HepG2 (cell line): ENCODE results near the gene CLDN15. TPM values are rescaled to one million over a fixed set of nuclear protein-coding genes. Genes with fewer than 3 reads are reported as not detected.
A peak's percentile ranks its signal among the peaks of the same experiment; 100 is the strongest.

Experiments
- ATAC-seq: fragments of 200-7000 bp; cut with Tn5 transposase; 3 replicates; pipeline ENCODE4 v1.9.1; 2020; ENCODE audit warnings: mild to moderate bottlenecking, moderate library complexity
- BruUV-seq: library from RNA; stranded (reverse); fragments of 400-500 nt; replicated peaks from 2 replicates; lab custom pipeline; 2021; lab: Mats Ljungman, UMichigan
- CTCF ChIA-PET: fragments of 300-600 bp; formaldehyde crosslinking; extraction: SDS; loops from one replicate; lab custom pipeline; 2021; ENCODE audit warnings: low total read pairs, inconsistent platforms, low intra/inter-chr PET ratio; lab: Yijun Ruan, JAX
- POLR2A ChIA-PET: fragments of 350-600 bp; sonication (Branson Sonifier 250); formaldehyde crosslinking; loops from one replicate; lab custom pipeline; 2020; ENCODE audit warnings: antibody characterized with exemption, inconsistent platforms; lab: Yijun Ruan, JAX
- DNase-seq: peaks from one replicate; pipeline ENCODE4 v3.0.0-alpha.2; 2015; ENCODE audit warnings: low spot score
- FAIRE-seq: peaks from 3 replicates; lab custom pipeline; 2011; peaks lifted over from hg19 to GRCh38; lab: Jason Lieb, UNC
- H2AFZ ChIP-seq: one replicate; pipeline ENCODE4 v1.6.1; 2011; ENCODE audit warnings: low read length, inconsistent platforms
- H3K27ac ChIP-seq: fragments of 300-600 bp; 3 replicates; pipeline ENCODE4 v1.8.0; 2011; ENCODE audit warnings: mixed run types, mild to moderate bottlenecking, mixed read lengths, low read length, inconsistent platforms; ENCODE audit not compliant: insufficient read depth; ENCODE audit errors: extremely low read length
- H3K27me3 ChIP-seq, 2 experiments: fragments of 200-600 bp in 1 of 2; 2 replicates in 1 of 2; 3 replicates in 1 of 2; pipeline versions ENCODE4 v1.6.0 to v1.8.0; 2011; ENCODE audit warnings: low read length in 2 of 2, mild to moderate bottlenecking in 2 of 2, moderate library complexity in 2 of 2, inconsistent platforms in 1 of 2; ENCODE audit not compliant: insufficient read depth in 2 of 2, control insufficient read depth in 1 of 2
- H3K36me3 ChIP-seq, 2 experiments: fragments of 200-600 bp in 1 of 2; replicated peaks in 1 of 2; 2 replicates in 1 of 2; 3 replicates in 1 of 2; pipeline versions ENCODE4 v1.5.1 to v1.8.0; 2011; ENCODE audit warnings: low read length in 2 of 2, inconsistent platforms in 1 of 2; ENCODE audit not compliant: insufficient read depth in 2 of 2, control insufficient read depth in 1 of 2
- H3K4me1 ChIP-seq: 2 replicates; pipeline ENCODE4 v1.5.1; 2012; ENCODE audit warnings: low read length, inconsistent platforms; ENCODE audit not compliant: insufficient read depth
- H3K4me2 ChIP-seq: 2 replicates; pipeline ENCODE4 v1.6.0; 2011; ENCODE audit warnings: low read depth, low read length, inconsistent platforms
- H3K4me3 ChIP-seq, 3 experiments: fragments of 200-600 bp in 1 of 3; sonication (generic), shearing (Covaris generic) in 1 of 3; replicated peaks in 1 of 3; 2 replicates each; pipeline ENCODE4 v1.5.1; 2011 to 2016; ENCODE audit warnings: low read length in 3 of 3, inconsistent platforms in 2 of 3, low read depth in 2 of 3, mild to moderate bottlenecking in 2 of 3, control low read depth in 1 of 3, mixed read lengths in 1 of 3; ENCODE audit not compliant: insufficient read depth in 1 of 3
- H3K79me2 ChIP-seq: one replicate; pipeline ENCODE4 v1.6.1; 2011; ENCODE audit warnings: low read length, inconsistent platforms; ENCODE audit not compliant: insufficient read depth
- H3K9ac ChIP-seq: 2 replicates; pipeline ENCODE4 v1.6.0; 2011; ENCODE audit warnings: mild to moderate bottlenecking, low read depth, low read length, inconsistent platforms; ENCODE audit not compliant: insufficient read depth
- H3K9me3 ChIP-seq: 2 replicates; pipeline ENCODE4 v1.5.1; 2012; ENCODE audit warnings: mild to moderate bottlenecking, low read length
- H4K20me1 ChIP-seq: 2 replicates; pipeline ENCODE4 v1.6.0; 2011; ENCODE audit warnings: inconsistent platforms, mild to moderate bottlenecking, low read length, moderate library complexity; ENCODE audit not compliant: insufficient read depth
- AFF4 ChIP-seq: sonication (generic); formaldehyde crosslinking; IDR thresholded peaks from 2 replicates; pipeline ENCODE4 v1.4.0; 2020; ENCODE audit warnings: missing genetic modification reagents
- CHD4 ChIP-seq: fragments of 200-600 bp; sonication (generic); IDR thresholded peaks from 2 replicates; pipeline ENCODE4 v1.7.0; 2017; ENCODE audit warnings: mild to moderate bottlenecking, low read length, borderline replicate concordance
- HMGXB3 ChIP-seq: sonication (generic); formaldehyde crosslinking; IDR thresholded peaks from 2 replicates; pipeline ENCODE4 v1.4.0; 2020; ENCODE audit warnings: missing genetic modification reagents, borderline replicate concordance
- HNF4A ChIP-seq: sonication (generic); formaldehyde crosslinking; IDR thresholded peaks from 2 replicates; pipeline ENCODE4 v1.4.0; 2020; ENCODE audit warnings: missing genetic modification reagents
- MXD1 ChIP-seq: sonication (generic); formaldehyde crosslinking; IDR thresholded peaks from 2 replicates; pipeline ENCODE4 v1.4.0; 2020; ENCODE audit warnings: mild to moderate bottlenecking, missing genetic modification reagents
- SP1 ChIP-seq, 2 experiments: fragments of 450-650 bp in 1 of 2; sonication (generic) in 1 of 2; formaldehyde crosslinking in 1 of 2; IDR thresholded peaks; 2 replicates each; pipeline versions ENCODE4 v1.4.0 to v1.6.1; 2016 to 2020; ENCODE audit warnings: missing genetic modification reagents in 1 of 2
- TFDP2 ChIP-seq: sonication (generic); formaldehyde crosslinking; IDR thresholded peaks from 2 replicates; pipeline ENCODE4 v1.4.0; 2020; ENCODE audit warnings: missing genetic modification reagents
- WGBS: methylation state at CpG from one replicate; pipeline ENCODE4 v1.1.6; 2017; ENCODE audit warnings: low lambda C conversion rate; 5-methylcytosine and 5-hydroxymethylcytosine counted together
- in situ Hi-C: cut with HindIII; loops from 2 replicates; pipeline ENCODE4 v1.10.0; 2017; ENCODE audit warnings: low pct_unique_long_range_greater_than_20kb; ENCODE audit not compliant: extremely low pct_ligation_motif_present
- intact Hi-C: fragments of 100-400 bp; cut with micrococcal nuclease; formaldehyde crosslinking; loops from one replicate; pipeline ENCODE4 v1.10.0; 2022; ENCODE audit not compliant: unreplicated experiment
- polyA plus RNA-seq, 8 experiments: library from polyadenylated mRNA; depleted of rRNA in 3 of 8; stranded (reverse) in 7 of 8; unstranded in 1 of 8; fragments of >200 nt; fragmentation: Illumina TruSeq in 4 of 8; extraction: Trizol in 4 of 8; gene quantifications; 2 replicates each; pipeline versions ENCODE4 v1.2.1 to v1.2.3, GENCODE V29; 2011 to 2016; ENCODE audit warnings: low read depth in 4 of 8, missing spikeins in 1 of 8, mixed read lengths in 1 of 8; ENCODE audit not compliant: insufficient read depth in 1 of 8
- total RNA-seq, 5 experiments: library from RNA; depleted of rRNA; stranded (reverse); fragments of >200 nt; fragmentation: Illumina TruSeq; extraction: Trizol; gene quantifications; 2 replicates each; pipeline ENCODE4 v1.2.3, GENCODE V29; 2016; ENCODE audit warnings: low read depth in 1 of 5

Gene CLDN15
- total and polyA plus RNA-seq, 2 of the 13 experiments (the other 11 are each of a cell fraction or from before 2014, with no cell fraction given) = 7.1 to 17.8 TPM

GRCh38 chr7:101218236-101219125 lies 19.1 kb downstream of the CLDN15 start (continued):
- TF ChIP-seq AFF4 (CRISPR knock-in tag) (no peak), MXD1 (CRISPR knock-in tag) (no peak)

GRCh38 chr7:101217388-101218235 lies 20.0 kb downstream of the CLDN15 start, which contains the start of the genes PLOD3 and ZNHIT1:
Gene PLOD3 (minus strand): TSS chr7:101217581. CDS start chr7:101217274, 307 bp downstream.
Gene ZNHIT1 (plus strand): TSS chr7:101218165. CDS start chr7:101218196, 31 bp downstream.
- no peaks in the 10 kb centered on the region for H3K9me3 ChIP-seq
- ATAC-seq (peak; percentile 93), DNase-seq (peak; percentile 98), FAIRE-seq (peak; percentile 97)
- H3K79me2 ChIP-seq = peaks cover 29% of the 10 kb centered on the region
- WGBS = under 1% methylated on average over 36 of the region's 57 CpGs
- H4K20me1 ChIP-seq = no peaks in the 10 kb centered on the region
- CTCF ChIA-PET = interaction anchor here (1.3 kb wide), 1 partner anchor 27 kb away, joined by 5 read pairs; the partner anchor contains the start of gene FIS1
- H3K9ac ChIP-seq = peak within 1 kb of the TSS; percentile 86
- peak within 1 kb of the TSS; percentile 91 for H3K4me2 ChIP-seq
- H3K27me3 ChIP-seq = no peaks in the 10 kb centered on the region; a peak in 1 of 5 replicates
- peak within 1 kb of the TSS; percentile 84 for H3K27ac ChIP-seq
- in situ Hi-C loops = no loop called here
- H2AFZ ChIP-seq = no peak within 1 kb of the TSS
- POLR2A ChIA-PET = interaction anchor here (0.5 to 11.2 kb wide), 26 partner anchors 11 to 1040 kb away, joined by 3 to 202 read pairs (median 6); partner anchors contain the start of genes CLDN15, FIS1, IFT22 and MOGAT3
- no TSS peak for BruUV-seq
- H3K4me3 ChIP-seq = peak within 1 kb of the TSS; percentile 82 to 95 (median 83)
- peaks cover 44% of the 10 kb centered on the region for H3K4me1 ChIP-seq
- H3K36me3 ChIP-seq = peaks cover 3 to 14% of the 10 kb centered on the region in 2 experiments; a peak in 4 of 5 replicates
- intact Hi-C loops = loop anchor here (1.0 to 2.0 kb wide), 2 partner anchors 17 to 27 kb away; partner anchors contain the start of gene MOGAT3
- TF ChIP-seq TFDP2 (peak; percentile 80), HMGXB3 (peak; percentile 71; the same call in 1 of the 2 replicates), HNF4A (CRISPR knock-in tag) (peak; percentile 47), SP1 (IDR thresholded peaks at IDR 0.05) (no peak), SP1 (CRISPR knock-in tag; IDR thresholded peaks at IDR 0.05) (peak; percentile 71), CHD4 (peak; percentile 46; the same call in 1 of the 2 replicates)
